Measurements from ENCODE around the gene PRSS37.

GRCh38 chr7:141789917-141790316 is 51.4 kb downstream of the PRSS37 start, which contains the start of gene TAS2R5:
- TF ChIP-seq CTCF (IDR thresholded peaks at IDR 0.05) (no peak), EZH2phosphoT487 (IDR thresholded peaks at IDR 0.05) (no peak), EZH2 (IDR thresholded peaks at IDR 0.05) (no peak)

Data from neural progenitor cell (in vitro differentiated cells).